HFFc6 (cell line): ENCODE data around the gene ACADS. TPM values are rescaled to one million over a fixed set of nuclear protein-coding genes. Genes with fewer than 3 reads are reported as not detected.

ENCODE experiments used
- DNase-seq: peaks from one replicate; pipeline ENCODE4 v3.0.0-alpha.2; 2018
- H3K27ac Mint-ChIP-seq: 2 replicates; pipeline ENCODE4 v1.8.0; 2020; ENCODE audit warnings: mild to moderate bottlenecking, mixed read lengths
- H3K27me3 Mint-ChIP-seq: 2 replicates; pipeline ENCODE4 v1.8.0; 2021; ENCODE audit warnings: mild to moderate bottlenecking, moderate library complexity, mixed read lengths; ENCODE audit not compliant: insufficient read depth
- H3K36me3 Mint-ChIP-seq: 2 replicates; pipeline ENCODE4 v1.8.0; 2021; ENCODE audit warnings: low read depth, mixed read lengths
- H3K4me1 Mint-ChIP-seq: 2 replicates; pipeline ENCODE4 v1.8.0; 2020; ENCODE audit warnings: low read depth, mixed read lengths
- H3K4me3 Mint-ChIP-seq: 2 replicates; pipeline ENCODE4 v1.8.0; 2020; ENCODE audit warnings: mild to moderate bottlenecking, moderate library complexity, mixed read lengths
- H3K9me3 Mint-ChIP-seq: 2 replicates; pipeline ENCODE4 v1.8.0; 2020; ENCODE audit warnings: mild to moderate bottlenecking, mixed read lengths
- CTCF ChIP-seq: fragments of 200-600 bp; sonication (generic); IDR thresholded peaks from 2 replicates; pipeline ENCODE4 v1.5.0; 2021; ENCODE audit warnings: antibody characterized with exemption, mild to moderate bottlenecking
- total RNA-seq, 6 experiments: library from RNA; stranded (reverse); fragmentation: NEBNext Ultra II Directional; extraction: Animal tissue kit (Norgen Biotek cat#: 25700); gene quantifications; 2 replicates in 1 of 6; 3 replicates in 5 of 6; pipeline ENCODE4 v1.2.3, GENCODE V29; 2021

Gene ACADS
- total RNA-seq, 6 experiments from 2014 or later: 0.99 to 2.4 (median 2.0) TPM

- Mint-ChIP-seq H3K4me3 (no peak overlapping the region), H3K36me3 (peaks cover 50% of the 10 kb centered on the region), H3K9me3 (no peaks in the 10 kb centered on the region), H3K27me3 (no peaks in the 10 kb centered on the region; the same call in 1 of the 2 replicates), H3K27ac (no peak overlapping the region), H3K4me1 (peaks cover 18% of the 10 kb centered on the region)
- no peak for DNase-seq
- TF ChIP-seq CTCF: no peak
Measured at GRCh38 chr12:120696626-120697025, 29.0 kb upstream of the ACADS start.

- DNase-seq: no peak
- TF ChIP-seq CTCF: no peak
- Mint-ChIP-seq H3K9me3 (no peaks in the 10 kb centered on the region), H3K4me1 (peaks cover 12% of the 10 kb centered on the region), H3K4me3 (no peak overlapping the region), H3K36me3 (peaks cover 53% of the 10 kb centered on the region), H3K27me3 (no peaks in the 10 kb centered on the region; the same call in 1 of the 2 replicates), H3K27ac (no peak overlapping the region)
Measured at GRCh38 chr12:120697344-120697743, 28.3 kb upstream of the ACADS start.

GRCh38 chr12:120698665-120699064 lies 27.0 kb upstream of the ACADS start:
- Mint-ChIP-seq H3K4me1 (no peaks in the 10 kb centered on the region), H3K9me3 (no peaks in the 10 kb centered on the region), H3K27me3 (no peaks in the 10 kb centered on the region; the same call in 1 of the 2 replicates), H3K36me3 (peaks cover 53% of the 10 kb centered on the region), H3K4me3 (no peak overlapping the region), H3K27ac (no peak overlapping the region)
- no peak for DNase-seq
- TF ChIP-seq CTCF: no peak

GRCh38 chr12:120699553-120699952 lies 26.1 kb upstream of the ACADS start:
- no peaks in the 10 kb centered on the region for H3K9me3 Mint-ChIP-seq
- no peak overlapping the region for H3K27ac Mint-ChIP-seq
- no peaks in the 10 kb centered on the region; the same call in 1 of the 2 replicates for H3K27me3 Mint-ChIP-seq
- no peak for DNase-seq
- no peaks in the 10 kb centered on the region for H3K4me1 Mint-ChIP-seq
- H3K4me3 Mint-ChIP-seq: no peak overlapping the region
- peaks cover 47% of the 10 kb centered on the region for H3K36me3 Mint-ChIP-seq
- no peak for TF ChIP-seq CTCF

GRCh38 chr12:120700886-120701285 lies 24.7 kb upstream of the ACADS start:
- H3K4me1 Mint-ChIP-seq: peaks cover under 1% of the 10 kb centered on the region
- peaks cover 35% of the 10 kb centered on the region for H3K36me3 Mint-ChIP-seq
- H3K27me3 Mint-ChIP-seq: no peaks in the 10 kb centered on the region; the same call in 1 of the 2 replicates
- H3K9me3 Mint-ChIP-seq: no peaks in the 10 kb centered on the region
- H3K27ac Mint-ChIP-seq: no peak overlapping the region
- no peak overlapping the region for H3K4me3 Mint-ChIP-seq
- TF ChIP-seq CTCF: no peak
- DNase-seq: no peak

- H3K36me3 Mint-ChIP-seq: peaks cover 21% of the 10 kb centered on the region; the same call in 1 of the 2 replicates
- no peak overlapping the region for H3K4me3 Mint-ChIP-seq
- no peak for DNase-seq
- no peak overlapping the region for H3K27ac Mint-ChIP-seq
- no peak for TF ChIP-seq CTCF
- no peaks in the 10 kb centered on the region; the same call in 1 of the 2 replicates for H3K27me3 Mint-ChIP-seq
- no peaks in the 10 kb centered on the region for H3K9me3 Mint-ChIP-seq
- H3K4me1 Mint-ChIP-seq: peaks cover 6% of the 10 kb centered on the region
Measured at GRCh38 chr12:120702637-120703036, 23.0 kb upstream of the ACADS start.
